CD14-positive monocyte (primary cell): ENCODE measurements around the gene CSRP1. TPM values are rescaled to one million over a fixed set of nuclear protein-coding genes. Genes with fewer than 3 reads are reported as not detected.
A peak's percentile ranks its signal among the peaks of the same experiment; 100 is the strongest.

Experiments
- DNase-seq, 3 donors: peaks; one replicate each; pipeline ENCODE4 v3.0.0-alpha.2; 2011 to 2022
- H2AFZ ChIP-seq: 2 replicates; pipeline ENCODE4 v1.6.0; 2012; ENCODE audit warnings: mild to moderate bottlenecking, low read depth, low read length, inconsistent platforms; ENCODE audit not compliant: insufficient read depth, poor library complexity, severe bottlenecking
- H3K27ac ChIP-seq, 2 donors: 1 replicate in 1 of 2; 2 replicates in 1 of 2; pipeline ENCODE4 v1.5.1; 2012 to 2013; ENCODE audit warnings: low read length in 2 of 2, control low read depth in 1 of 2, inconsistent platforms in 1 of 2, low read depth in 1 of 2, mild to moderate bottlenecking in 1 of 2
- H3K27me3 ChIP-seq, 2 donors: one replicate each; pipeline versions ENCODE4 v1.6.0 to v1.6.1; 2011 to 2013; ENCODE audit warnings: low read length in 2 of 2; ENCODE audit not compliant: control insufficient read depth in 2 of 2, insufficient read depth in 2 of 2
- H3K36me3 ChIP-seq, 2 donors: replicated peaks in 1 of 2; 1 replicate in 1 of 2; 2 replicates in 1 of 2; pipeline versions ENCODE4 v1.5.1 to v1.6.1; 2012 to 2013; ENCODE audit warnings: low read length in 2 of 2, control low read depth in 1 of 2, inconsistent platforms in 1 of 2, mild to moderate bottlenecking in 1 of 2; ENCODE audit not compliant: insufficient read depth in 2 of 2, control insufficient read depth in 1 of 2
- H3K4me1 ChIP-seq, 2 donors: 1 replicate in 1 of 2; 2 replicates in 1 of 2; pipeline versions ENCODE4 v1.5.1 to v1.6.1; 2012 to 2013; ENCODE audit warnings: low read length in 2 of 2, control low read depth in 1 of 2, inconsistent platforms in 1 of 2, mild to moderate bottlenecking in 1 of 2, moderate library complexity in 1 of 2; ENCODE audit not compliant: insufficient read depth in 2 of 2, control insufficient read depth in 1 of 2
- H3K4me2 ChIP-seq: replicated peaks from 2 replicates; pipeline ENCODE3; 2012; ENCODE audit warnings: low read length, moderate library complexity, mild to moderate bottlenecking; ENCODE audit not compliant: poor library complexity, severe bottlenecking; ENCODE audit errors: extremely low read depth
- H3K4me3 ChIP-seq, 3 experiments: fragments of 200-600 bp in 1 of 3; sonication (generic) in 1 of 3; replicated peaks in 1 of 3; 1 replicate in 2 of 3; 2 replicates in 1 of 3; pipeline ENCODE4 v1.5.1; 2011 to 2013; ENCODE audit warnings: low read length in 3 of 3, mild to moderate bottlenecking in 3 of 3, control low read depth in 2 of 3, low read depth in 2 of 3, inconsistent platforms in 1 of 3, moderate library complexity in 1 of 3
- H3K79me2 ChIP-seq: 2 replicates; pipeline ENCODE4 v1.6.0; 2012; ENCODE audit warnings: mild to moderate bottlenecking, control low read depth, inconsistent platforms, low read length, moderate library complexity; ENCODE audit not compliant: insufficient read depth
- H3K9ac ChIP-seq: 2 replicates; pipeline ENCODE4 v1.6.0; 2017; ENCODE audit warnings: low read length, mild to moderate bottlenecking; ENCODE audit not compliant: insufficient read depth, poor library complexity, severe bottlenecking
- H3K9me3 ChIP-seq, 2 donors: replicated peaks in 1 of 2; 1 replicate in 1 of 2; 2 replicates in 1 of 2; pipeline versions ENCODE4 v1.5.1 to v1.6.1; 2012 to 2013; ENCODE audit warnings: low read length in 2 of 2, control low read depth in 1 of 2; ENCODE audit not compliant: control insufficient read depth in 1 of 2, insufficient read depth in 1 of 2
- H4K20me1 ChIP-seq: 2 replicates; pipeline ENCODE4 v1.6.0; 2012; ENCODE audit warnings: mild to moderate bottlenecking, low read length, control low read depth, moderate library complexity; ENCODE audit not compliant: insufficient read depth
- H3K27ac Mint-ChIP-seq, 7 donors: one replicate each; pipeline ENCODE4 v1.8.0; 2020; ENCODE audit warnings: mild to moderate bottlenecking in 7 of 7, mixed read lengths in 7 of 7, moderate library complexity in 6 of 7, inconsistent platforms in 2 of 7
- H3K27me3 Mint-ChIP-seq, 3 donors: one replicate each; pipeline ENCODE4 v1.8.0; 2021 to 2022; ENCODE audit warnings: low read depth in 3 of 3, mild to moderate bottlenecking in 3 of 3, mixed read lengths in 3 of 3, moderate library complexity in 3 of 3, inconsistent platforms in 1 of 3
- H3K36me3 Mint-ChIP-seq, 2 donors: one replicate each; pipeline ENCODE4 v1.8.0; 2020; ENCODE audit warnings: mixed read lengths in 2 of 2, inconsistent platforms in 1 of 2, mild to moderate bottlenecking in 1 of 2
- H3K4me1 Mint-ChIP-seq: one replicate; pipeline ENCODE4 v1.8.0; 2020; ENCODE audit warnings: mild to moderate bottlenecking, mixed read lengths
- H3K4me3 Mint-ChIP-seq, 2 donors: one replicate each; pipeline ENCODE4 v1.8.0; 2020; ENCODE audit warnings: mild to moderate bottlenecking in 2 of 2, mixed read lengths in 2 of 2, moderate library complexity in 1 of 2
- H3K9me3 Mint-ChIP-seq, 7 donors: one replicate each; pipeline ENCODE4 v1.8.0; 2020 to 2022; ENCODE audit warnings: mixed read lengths in 7 of 7, mild to moderate bottlenecking in 6 of 7, moderate library complexity in 6 of 7, inconsistent platforms in 2 of 7
- CTCF ChIP-seq: fragments of 200-600 bp; IDR thresholded peaks from one replicate; pipeline ENCODE4 v1.8.0; 2022; ENCODE audit warnings: antibody characterized with exemption, mild to moderate bottlenecking
- WGBS: methylation state at CpG from one replicate; pipeline ENCODE4 v1.1.5; 2013; ENCODE audit warnings: missing lambda C conversion rate; ENCODE audit not compliant: insufficient coverage; 5-methylcytosine and 5-hydroxymethylcytosine counted together
- intact Hi-C, 2 donors: fragments of 100-400 bp; cut with micrococcal nuclease; formaldehyde crosslinking; loops; one replicate each; pipeline versions ENCODE4 v1.15.0 to v1.15.1; 2023
- polyA plus RNA-seq, 3 donors: library from polyadenylated mRNA; depleted of rRNA in 1 of 3; unstranded in 2 of 3; stranded (reverse) in 1 of 3; fragments of 300-500 nt in 2 of 3; fragments of >200 nt in 1 of 3; fragmentation: Illumina TruSeq in 2 of 3; gene quantifications; 1 replicate in 2 of 3; 2 replicates in 1 of 3; pipeline ENCODE4 v1.2.3, GENCODE V29; 2012 to 2021

The CSRP1 gene
- polyA plus RNA-seq, 3 donors = 87.4 to 111 (median 98.8) TPM

- Mint-ChIP-seq H3K4me3 (no peak overlapping the region), H3K4me1 (peaks cover 49% of the 10 kb centered on the region), H3K36me3 (no peaks in the 10 kb centered on the region), H3K9me3 (no peaks in the 10 kb centered on the region), H3K27ac (peak overlapping the region in 1 of 7 donors; percentile 37), H3K27me3 (peaks cover 1 to 3% (median 2%) of the 10 kb centered on the region in 3 donors)
- Histone ChIP-seq H3K4me3 (no peak overlapping the region), H3K4me2 (no peak overlapping the region), H3K27me3 (no peaks in the 10 kb centered on the region), H3K9ac (no peak overlapping the region), H3K79me2 (no peaks in the 10 kb centered on the region), H3K9me3 (no peaks in the 10 kb centered on the region), H3K4me1 (peaks cover 21 to 34% of the 10 kb centered on the region in 2 donors), H4K20me1 (no peaks in the 10 kb centered on the region), H2AFZ (no peak overlapping the region), H3K27ac (no peak overlapping the region), H3K36me3 (no peaks in the 10 kb centered on the region)
- WGBS = 100% methylated on average over 4 of the region's 7 CpGs
- no peak for DNase-seq
- TF ChIP-seq CTCF = no peak
- intact Hi-C loops = loop anchor here in 1 of 2 donors (5.0 kb wide), 1 partner anchor 237 kb away; no protein-coding TSS in a partner anchor
Measured at GRCh38 chr1:201554789-201555592, 48.1 kb upstream of the CSRP1 start.

DNA sequence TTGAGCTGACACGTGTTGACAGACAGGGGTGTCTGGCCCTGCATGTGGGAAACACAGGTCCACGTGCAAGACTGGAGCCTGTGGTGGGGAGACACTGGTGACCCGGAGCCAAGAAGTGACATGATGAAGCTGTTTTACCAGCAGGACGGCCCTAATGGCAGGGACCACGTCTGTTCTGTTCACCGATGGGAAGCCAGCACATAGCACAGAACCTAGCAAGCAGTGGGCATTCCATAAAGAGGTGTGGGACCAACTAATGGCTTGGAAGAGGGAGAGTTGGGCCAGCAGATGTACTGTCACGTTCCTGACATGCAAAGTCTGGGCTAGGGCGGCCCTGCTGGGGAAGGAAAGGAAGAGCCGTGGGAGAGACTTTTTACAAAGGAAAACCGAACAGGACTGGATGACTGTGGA is 47.3 kb upstream of the CSRP1 start:
- Histone ChIP-seq H2AFZ (no peak overlapping the region), H3K9me3 (no peaks in the 10 kb centered on the region), H3K4me3 (no peak overlapping the region), H3K4me1 (peaks cover 21 to 31% of the 10 kb centered on the region in 2 donors), H3K36me3 (no peaks in the 10 kb centered on the region), H3K4me2 (no peak overlapping the region), H3K27me3 (no peaks in the 10 kb centered on the region), H3K79me2 (no peaks in the 10 kb centered on the region), H3K27ac (no peak overlapping the region), H4K20me1 (no peaks in the 10 kb centered on the region), H3K9ac (no peak overlapping the region)
- 54% methylated on average over 10 of the region's 10 CpGs for WGBS
- Mint-ChIP-seq H3K36me3 (no peaks in the 10 kb centered on the region), H3K9me3 (no peaks in the 10 kb centered on the region), H3K27ac (peak overlapping the region in 3 of 7 donors; percentile 46 to 82 (median 48)), H3K4me1 (peaks cover 42% of the 10 kb centered on the region), H3K4me3 (no peak overlapping the region), H3K27me3 (peaks cover 1 to 3% (median 2%) of the 10 kb centered on the region in 3 donors)
- TF ChIP-seq CTCF = no peak
- DNase-seq = no peak
- intact Hi-C loops = no loop called here
